Upper lobe of left lung (tissue), 6 donors: ENCODE results near the gene TPO. TPM values are rescaled to one million over a fixed set of nuclear protein-coding genes. Genes with fewer than 3 reads are reported as not detected.

ENCODE experiments used
- ATAC-seq, 2 donors: fragments of 200-7000 bp; cut with Tn5 transposase; one replicate each; pipeline ENCODE4 v1.9.1; 2022; ENCODE audit warnings: mild to moderate bottlenecking in 2 of 2, moderate library complexity in 2 of 2; ENCODE audit not compliant: low FRiP score in 2 of 2
- DNase-seq, 2 donors: peaks; one replicate each; pipeline ENCODE4 v3.0.0-alpha.2; 2019 to 2020
- H3K27ac ChIP-seq, 4 donors: fragments of 200-600 bp; sonication (generic); one replicate each; pipeline ENCODE4 v1.5.1; 2016 to 2019
- H3K27me3 ChIP-seq, 4 donors: fragments of 200-600 bp; sonication (generic); one replicate each; pipeline ENCODE4 v1.5.1; 2017 to 2019
- H3K36me3 ChIP-seq, 4 donors: fragments of 200-600 bp; sonication (generic); one replicate each; pipeline ENCODE4 v1.5.1; 2016 to 2019
- H3K4me1 ChIP-seq, 4 donors: fragments of 200-600 bp; sonication (generic); one replicate each; pipeline ENCODE4 v1.5.1; 2018 to 2019
- H3K4me3 ChIP-seq, 4 donors: fragments of 200-600 bp; sonication (generic); one replicate each; pipeline ENCODE4 v1.5.1; 2017 to 2019; ENCODE audit warnings: mild to moderate bottlenecking in 2 of 4, moderate library complexity in 1 of 4
- H3K9me3 ChIP-seq, 4 donors: fragments of 200-600 bp; sonication (generic); one replicate each; pipeline ENCODE4 v1.5.1; 2018 to 2019
- EP300 ChIP-seq, 4 donors: sonication (generic); formaldehyde crosslinking; IDR thresholded peaks; one replicate each; pipeline ENCODE4 v1.5.1; 2017; ENCODE audit warnings: antibody characterized with exemption in 4 of 4, control low read depth in 2 of 4
- POLR2A ChIP-seq, 4 donors: fragments of 450-650 bp; IDR thresholded peaks; one replicate each; pipeline ENCODE4 v1.5.1; 2016 to 2017; ENCODE audit warnings: antibody characterized with exemption in 4 of 4, mild to moderate bottlenecking in 2 of 4
- POLR2AphosphoS5 ChIP-seq, 2 donors: sonication (generic); formaldehyde crosslinking; IDR thresholded peaks; one replicate each; pipeline ENCODE4 v1.5.1; 2017; ENCODE audit warnings: antibody characterized with exemption in 2 of 2
- WGBS, 2 donors: methylation state at CpG; one replicate each; pipeline ENCODE4 v1.1.5; 2017 to 2018; 5-methylcytosine and 5-hydroxymethylcytosine counted together
- total RNA-seq, 6 donors: library from RNA; depleted of rRNA in 4 of 6; stranded (reverse); fragments of >200 nt in 4 of 6; gene quantifications; one replicate each; pipeline versions ENCODE4 v1.1.0 to v1.2.1, GENCODE V29; 2016 to 2021
- TF ChIP-seq, protein P1 (sequence below), 6 experiments: fragments of 450-650 bp in 4 of 6; fragments of 200-600 bp in 2 of 6; sonication (generic) in 2 of 6; IDR thresholded peaks; one replicate each; pipeline ENCODE4 v1.5.1; 2016 to 2019; ENCODE audit warnings: antibody characterized with exemption in 6 of 6
- donor health status: DM: no; HTN: no; CAD: no; lungs with moderate emphysema.
- donor health status: DM: no; HTN: yes; CAD: no; lungs with severe emphysema.

Gene TPO
- total RNA-seq, 6 donors from 2014 or later, result 0.06 to 0.39 TPM; not detected in 4

DNA sequence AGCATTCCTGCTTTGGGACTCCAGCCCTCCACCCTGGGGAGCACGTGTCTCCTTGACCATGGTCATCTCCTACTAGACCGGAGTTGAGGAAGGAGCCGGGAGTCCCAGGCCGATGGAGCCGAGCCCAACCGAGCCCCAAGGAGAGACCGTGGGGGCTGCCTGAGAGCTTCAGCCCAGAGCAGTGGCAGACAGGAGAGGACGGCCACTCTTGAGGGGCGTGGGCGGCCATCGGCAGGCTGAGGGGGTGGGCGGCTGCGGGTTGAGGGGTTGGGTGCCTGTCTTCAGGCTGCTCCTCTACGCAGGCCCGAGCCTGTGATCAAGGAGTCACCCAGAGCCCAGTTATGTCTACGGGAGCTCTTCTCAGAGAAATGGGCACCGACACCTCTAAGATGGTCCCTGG lies 172.4 kb downstream of the TPO start:
- DNase-seq, result no peak
- H3K4me1 ChIP-seq, result peaks cover 4 to 22% (median 5%) of the 10 kb centered on the region in 4 donors
- WGBS, 2 donors, result 90 to 97% methylated on average over 9 to 17 of the region's 17 CpGs

DNA sequence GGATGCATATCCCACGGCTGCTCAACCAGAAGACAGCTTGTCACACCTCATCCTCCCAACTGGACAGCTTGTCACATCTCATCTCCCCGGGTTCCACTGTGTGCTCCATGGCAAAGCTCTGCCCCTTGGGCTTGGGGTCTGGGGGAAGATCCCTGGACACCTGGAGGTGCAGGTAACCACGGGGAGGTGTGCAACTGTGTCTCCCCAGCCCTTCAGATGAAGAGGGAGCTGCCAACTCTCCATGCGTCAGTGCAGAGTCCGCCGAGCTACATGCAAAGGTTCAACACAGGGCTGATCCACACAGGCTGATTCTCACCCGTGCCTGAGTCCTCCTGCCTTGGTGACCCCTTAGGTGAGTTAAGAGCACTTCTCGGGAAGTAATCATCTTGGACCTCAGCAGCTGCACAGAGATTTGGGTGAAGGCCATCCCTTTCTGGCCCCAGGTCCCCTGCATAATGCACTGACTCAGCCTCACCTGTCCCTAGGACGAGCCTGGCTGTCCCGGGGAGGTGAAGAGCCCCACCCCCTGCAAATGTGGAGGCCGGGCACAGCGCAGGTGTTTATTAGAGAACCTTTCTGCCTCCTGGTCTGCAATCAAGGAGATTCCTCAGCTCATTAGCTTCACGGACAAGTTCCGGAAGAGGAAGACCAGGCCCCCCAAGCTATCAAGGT lies 173.1 kb downstream of the TPO start:
- WGBS, 2 donors, result 79 to 84% methylated on average over 10 to 14 of the region's 14 CpGs
- TF ChIP-seq POLR2AphosphoS5 (IDR thresholded peaks at IDR 0.05) (no peak), EP300 (IDR thresholded peaks at IDR 0.05) (no peak), POLR2A (IDR thresholded peaks at IDR 0.05) (no peak)
- TF ChIP-seq, protein P1, sequence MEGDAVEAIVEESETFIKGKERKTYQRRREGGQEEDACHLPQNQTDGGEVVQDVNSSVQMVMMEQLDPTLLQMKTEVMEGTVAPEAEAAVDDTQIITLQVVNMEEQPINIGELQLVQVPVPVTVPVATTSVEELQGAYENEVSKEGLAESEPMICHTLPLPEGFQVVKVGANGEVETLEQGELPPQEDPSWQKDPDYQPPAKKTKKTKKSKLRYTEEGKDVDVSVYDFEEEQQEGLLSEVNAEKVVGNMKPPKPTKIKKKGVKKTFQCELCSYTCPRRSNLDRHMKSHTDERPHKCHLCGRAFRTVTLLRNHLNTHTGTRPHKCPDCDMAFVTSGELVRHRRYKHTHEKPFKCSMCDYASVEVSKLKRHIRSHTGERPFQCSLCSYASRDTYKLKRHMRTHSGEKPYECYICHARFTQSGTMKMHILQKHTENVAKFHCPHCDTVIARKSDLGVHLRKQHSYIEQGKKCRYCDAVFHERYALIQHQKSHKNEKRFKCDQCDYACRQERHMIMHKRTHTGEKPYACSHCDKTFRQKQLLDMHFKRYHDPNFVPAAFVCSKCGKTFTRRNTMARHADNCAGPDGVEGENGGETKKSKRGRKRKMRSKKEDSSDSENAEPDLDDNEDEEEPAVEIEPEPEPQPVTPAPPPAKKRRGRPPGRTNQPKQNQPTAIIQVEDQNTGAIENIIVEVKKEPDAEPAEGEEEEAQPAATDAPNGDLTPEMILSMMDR (IDR thresholded peaks at IDR 0.05), result no peak
- Histone ChIP-seq H3K4me3 (peak overlapping the region in 2 of 4 donors; percentile 5 to 10), H3K27me3 (no peaks in the 10 kb centered on the region), H3K4me1 (peaks cover 11 to 29% (median 12%) of the 10 kb centered on the region in 4 donors), H3K36me3 (no peaks in the 10 kb centered on the region), H3K9me3 (no peaks in the 10 kb centered on the region), H3K27ac (peak overlapping the region in 1 of 4 donors; percentile 41)
- DNase-seq, result no peak
- ATAC-seq, result no peak

More for the DNA sequence above, 172.4 kb downstream of the TPO start:
- H3K36me3 ChIP-seq, result no peaks in the 10 kb centered on the region
- no peak for ATAC-seq
- no peak overlapping the region for H3K27ac ChIP-seq
- no peak overlapping the region for H3K4me3 ChIP-seq
- TF ChIP-seq POLR2A (IDR thresholded peaks at IDR 0.05) (no peak), POLR2AphosphoS5 (IDR thresholded peaks at IDR 0.05) (no peak), EP300 (IDR thresholded peaks at IDR 0.05) (no peak)
- TF ChIP-seq, protein P1 (IDR thresholded peaks at IDR 0.05), result no peak
- H3K27me3 ChIP-seq, result no peaks in the 10 kb centered on the region
- no peaks in the 10 kb centered on the region for H3K9me3 ChIP-seq

DNA sequence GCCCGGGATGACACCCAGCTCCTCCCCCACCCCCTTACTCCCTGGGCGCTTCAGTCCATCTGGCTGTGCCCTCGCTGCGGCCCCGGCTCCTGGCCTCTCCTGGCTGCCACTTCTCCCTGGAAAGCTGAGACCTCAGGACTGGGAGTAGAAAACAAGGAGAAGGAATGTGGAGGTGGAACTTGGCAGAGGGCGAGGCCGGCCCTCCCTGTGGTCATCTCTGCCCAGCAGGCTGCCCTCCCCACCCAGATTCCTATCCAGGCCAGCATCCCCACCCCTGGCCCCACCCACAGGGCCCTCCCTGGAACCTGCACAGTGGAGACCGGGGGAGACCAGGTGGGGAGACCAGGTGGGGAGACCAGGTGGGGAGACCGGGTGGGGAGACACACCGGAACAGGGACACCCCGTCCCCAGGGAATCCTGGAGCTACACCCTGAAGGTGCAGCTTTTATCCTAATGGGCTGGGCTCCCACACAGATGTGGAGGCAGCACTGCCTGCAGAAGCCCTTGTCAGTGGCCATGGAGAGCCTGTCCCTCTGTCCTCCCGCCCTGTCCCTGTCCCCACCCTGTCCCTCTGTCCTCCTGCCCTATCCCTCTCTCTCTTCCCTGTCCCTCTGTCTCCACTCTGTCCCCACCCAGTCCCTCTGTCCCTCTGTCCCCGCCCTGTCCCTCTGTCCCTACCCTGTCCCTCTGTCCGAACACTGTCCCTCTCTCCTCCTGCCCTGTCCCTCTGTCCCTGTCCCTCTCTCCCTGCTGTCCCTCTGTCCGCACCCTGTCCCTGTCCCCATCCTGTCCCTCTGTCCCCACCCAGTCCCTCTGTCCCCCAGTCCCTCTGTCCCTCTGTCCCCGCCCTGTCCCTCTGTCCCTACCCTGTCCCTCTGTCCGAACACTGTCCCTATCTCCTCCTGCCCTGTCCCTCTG lies 173.9 kb downstream of the TPO start:
- Histone ChIP-seq H3K9me3 (no peaks in the 10 kb centered on the region), H3K27me3 (no peaks in the 10 kb centered on the region), H3K4me1 (peaks cover 18 to 37% (median 20%) of the 10 kb centered on the region in 4 donors), H3K27ac (peak overlapping the region in 3 of 4 donors; percentile 41 to 54 (median 43)), H3K4me3 (peak overlapping the region in 2 of 4 donors; percentile 5 to 10), H3K36me3 (no peaks in the 10 kb centered on the region)
- TF ChIP-seq, protein P1 (IDR thresholded peaks at IDR 0.05), result no peak
- TF ChIP-seq POLR2AphosphoS5 (IDR thresholded peaks at IDR 0.05) (no peak), POLR2A (IDR thresholded peaks at IDR 0.05) (no peak), EP300 (IDR thresholded peaks at IDR 0.05) (no peak)
- 78 to 84% methylated on average over 16 of the region's 17 CpGs for WGBS, 2 donors
- DNase-seq (no peak), ATAC-seq (peak; percentile 37 to 78)

DNA sequence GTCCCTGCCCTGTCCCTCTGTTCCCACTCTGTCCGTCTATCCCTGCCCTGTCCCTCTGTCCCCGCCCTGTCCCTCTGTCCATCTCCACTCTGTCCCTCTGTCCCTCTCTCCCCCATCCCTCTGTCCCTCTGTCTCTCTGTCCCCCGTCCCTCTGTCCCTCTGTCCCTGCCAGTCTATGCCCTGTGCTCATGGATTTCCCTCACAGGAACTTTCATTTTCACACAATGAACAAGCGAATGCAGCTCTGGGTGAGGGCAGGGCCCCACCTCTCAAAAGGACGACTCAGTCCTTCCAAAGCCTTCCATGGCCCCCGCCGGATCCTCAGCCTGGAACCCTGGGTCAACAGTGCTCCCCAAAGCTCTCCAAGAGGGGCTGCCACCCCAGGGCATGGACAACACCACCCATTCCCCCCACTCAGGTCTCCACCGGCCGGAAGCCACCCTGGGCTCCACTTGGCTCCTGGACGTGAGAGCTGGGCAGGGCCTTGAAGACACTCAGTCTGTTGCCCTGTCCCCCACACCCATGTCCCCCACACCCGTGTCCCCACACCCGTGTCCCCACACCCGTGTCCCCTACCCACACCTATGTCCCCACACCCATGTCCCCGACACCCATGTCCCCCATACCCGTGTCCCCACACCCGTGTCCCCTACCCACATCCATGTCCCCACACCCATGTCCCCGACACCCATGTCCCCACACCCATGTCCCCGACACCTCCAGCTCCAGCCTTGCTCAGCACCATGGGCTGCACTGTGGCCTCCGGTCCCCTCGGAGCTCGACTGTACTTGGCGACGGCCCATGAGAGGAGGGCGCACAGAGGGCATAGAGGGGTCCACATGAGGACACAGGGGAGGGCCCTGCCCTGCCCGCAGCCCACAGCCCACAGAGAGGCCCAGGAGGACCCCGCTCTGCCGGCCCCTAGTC lies 175.1 kb downstream of the TPO start:
- H3K27ac ChIP-seq, result peak overlapping the region in 3 of 4 donors; percentile 41 to 54 (median 43)
- no peaks in the 10 kb centered on the region for H3K9me3 ChIP-seq
- no peak for TF ChIP-seq POLR2A (IDR thresholded peaks at IDR 0.05)
- no peak for TF ChIP-seq EP300 (IDR thresholded peaks at IDR 0.05)
- TF ChIP-seq, protein P1 (IDR thresholded peaks at IDR 0.05), result no peak
- TF ChIP-seq POLR2AphosphoS5 (IDR thresholded peaks at IDR 0.05), result no peak
- peaks cover 18 to 41% (median 23%) of the 10 kb centered on the region in 4 donors for H3K4me1 ChIP-seq
- no peaks in the 10 kb centered on the region for H3K36me3 ChIP-seq
- DNase-seq (peak in 1 of 2 donors; percentile 67), ATAC-seq (peak in 1 of 2 donors; percentile 23)
- WGBS, 2 donors, result 73 to 82% methylated on average over 15 to 26 of the region's 27 CpGs
- H3K4me3 ChIP-seq, result no peak overlapping the region
- H3K27me3 ChIP-seq, result no peaks in the 10 kb centered on the region
